ENCODE data around the gene MAP4.

GRCh38 chr3:48016301-48016973 is at the start of gene MAP4:
- TF ChIP-seq CTCF (IDR thresholded peaks at IDR 0.05) (no peak), POLR2A (IDR thresholded peaks at IDR 0.05) (no peak)

Measured in esophagus squamous epithelium (tissue), 4 donors.